Hepatocyte (in vitro differentiated cells): ENCODE results near the gene DNAJC25. TPM values are rescaled to one million over a fixed set of nuclear protein-coding genes. Genes with fewer than 3 reads are reported as not detected.
"Not testable (repeated sequence)": the region's sequence is repeated elsewhere in the genome, so short reads cannot be mapped to it uniquely, and the experiment has no call there.

Experiments
- DNase-seq: peaks from one replicate; pipeline ENCODE4 v3.0.0-alpha.2; 2016; ENCODE audit warnings: low spot score
- H2AFZ ChIP-seq: fragments of 200-600 bp; sonication (generic); 2 replicates; pipeline ENCODE4 v1.6.0; 2016; ENCODE audit warnings: antibody characterized with exemption, mild to moderate bottlenecking
- H3K27ac ChIP-seq: fragments of 200-600 bp; sonication (generic); 2 replicates; pipeline ENCODE4 v1.5.1; 2016; ENCODE audit warnings: mild to moderate bottlenecking
- H3K27me3 ChIP-seq: fragments of 200-600 bp; sonication (generic); 2 replicates; pipeline ENCODE4 v1.6.1; 2016
- H3K36me3 ChIP-seq: fragments of 200-600 bp; sonication (generic); replicated peaks from 2 replicates; pipeline ENCODE4 v1.5.1; 2016; ENCODE audit warnings: low read depth; ENCODE audit not compliant: insufficient read depth
- H3K4me1 ChIP-seq: fragments of 200-600 bp; sonication (generic); 2 replicates; pipeline ENCODE4 v1.5.1; 2016; ENCODE audit warnings: mild to moderate bottlenecking, moderate library complexity; ENCODE audit not compliant: insufficient read depth
- H3K4me2 ChIP-seq: fragments of 200-600 bp; sonication (generic); 2 replicates; pipeline ENCODE4 v1.6.0; 2016
- H3K4me3 ChIP-seq: fragments of 200-600 bp; sonication (generic); 2 replicates; pipeline ENCODE4 v1.5.1; 2016; ENCODE audit warnings: mild to moderate bottlenecking
- H3K79me2 ChIP-seq: fragments of 200-600 bp; sonication (generic); 2 replicates; pipeline ENCODE4 v1.6.0; 2017; ENCODE audit warnings: mild to moderate bottlenecking
- H3K9me2 ChIP-seq: fragments of 200-600 bp; sonication (generic); replicated peaks from 2 replicates; pipeline ENCODE4 v1.6.0; 2017; ENCODE audit warnings: mild to moderate bottlenecking; ENCODE audit not compliant: insufficient read depth
- H3K9me3 ChIP-seq: fragments of 200-600 bp; sonication (generic); 2 replicates; pipeline ENCODE4 v1.5.1; 2016; ENCODE audit warnings: low read depth, mild to moderate bottlenecking
- H4K20me1 ChIP-seq: fragments of 200-600 bp; sonication (generic); 2 replicates; pipeline ENCODE4 v1.6.0; 2016; ENCODE audit warnings: mild to moderate bottlenecking; ENCODE audit not compliant: insufficient read depth, poor library complexity, severe bottlenecking
- CTCF ChIP-seq: fragments of 200-600 bp; sonication (generic); IDR thresholded peaks from 2 replicates; pipeline ENCODE4 v1.5.1; 2016; ENCODE audit warnings: antibody characterized with exemption, mild to moderate bottlenecking; ENCODE audit not compliant: poor library complexity
- EZH2 ChIP-seq: fragments of 200-600 bp; sonication (generic); IDR thresholded peaks from 2 replicates; pipeline ENCODE4 v1.6.1; 2016; ENCODE audit warnings: antibody characterized with exemption, mild to moderate bottlenecking, borderline replicate concordance
- EZH2phosphoT487 ChIP-seq: fragments of 200-600 bp; sonication (generic); IDR thresholded peaks from one replicate; pipeline ENCODE4 v1.6.1; 2018; ENCODE audit warnings: antibody characterized with exemption, mild to moderate bottlenecking, low read depth, moderate library complexity; ENCODE audit not compliant: unreplicated experiment, severe bottlenecking
- WGBS: methylation state at CpG from one replicate; pipeline ENCODE4 v1.1.6; 2016; ENCODE audit warnings: low lambda C conversion rate; ENCODE audit errors: missing lambda C conversion rate; 5-methylcytosine and 5-hydroxymethylcytosine counted together
- polyA plus RNA-seq: library from polyadenylated mRNA; unstranded; fragments of >200 nt; fragmentation: Nextera tagmentation; extraction: Ambion mirVana; gene quantifications from 2 replicates; pipeline ENCODE4 v1.2.1, GENCODE V29; 2016
- total RNA-seq: library from RNA; depleted of rRNA; stranded (reverse); fragments of >200 nt; gene quantifications from 2 replicates; pipeline ENCODE4 v1.2.3, GENCODE V29; 2014

The DNAJC25 gene
- total and polyA plus RNA-seq, 2 experiments from 2014 or later, result 16.1 to 19.8 TPM

GRCh38 chr9:111663301-111663823, 32.2 kb downstream of the DNAJC25 start:
- Histone ChIP-seq H4K20me1 (peaks cover 14% of the 10 kb centered on the region), H3K4me2 (peak overlapping the region; percentile 98), H3K9me2 (no peaks in the 10 kb centered on the region), H3K79me2 (peaks cover 40% of the 10 kb centered on the region), H3K4me1 (peaks cover 16% of the 10 kb centered on the region), H3K27me3 (no peaks in the 10 kb centered on the region), H3K4me3 (no peak overlapping the region), H3K9me3 (no peaks in the 10 kb centered on the region), H3K27ac (peak overlapping the region; percentile 87), H3K36me3 (no peaks in the 10 kb centered on the region), H2AFZ (no peak overlapping the region)
- DNase-seq, result peak; percentile 37
- whole genome bisulfite sequencing, result 53% methylated on average over 5 of the region's 5 CpGs
- TF ChIP-seq EZH2, result no peak
- no peak for TF ChIP-seq CTCF
- no peak for TF ChIP-seq EZH2phosphoT487

GRCh38 chr9:111668026-111668573, 37.0 kb downstream of the DNAJC25 start:
- no peak overlapping the region for H2AFZ ChIP-seq
- H3K36me3 ChIP-seq, result no peaks in the 10 kb centered on the region
- TF ChIP-seq EZH2phosphoT487 (no peak), EZH2 (no peak), CTCF (no peak)
- H3K9me3 ChIP-seq, result no peaks in the 10 kb centered on the region
- no peaks in the 10 kb centered on the region for H3K9me2 ChIP-seq
- H3K27me3 ChIP-seq, result no peaks in the 10 kb centered on the region
- no peak overlapping the region for H3K4me2 ChIP-seq
- no peak overlapping the region for H3K27ac ChIP-seq
- no peak overlapping the region for H3K4me3 ChIP-seq
- peaks cover 7% of the 10 kb centered on the region for H3K4me1 ChIP-seq
- peaks cover 9% of the 10 kb centered on the region for H4K20me1 ChIP-seq
- whole genome bisulfite sequencing, result 100% methylated on average over 1 of the region's 1 CpG
- DNase-seq, result no peak
- peaks cover 35% of the 10 kb centered on the region for H3K79me2 ChIP-seq

- H3K4me3 ChIP-seq, H2AFZ ChIP-seq, H3K9me2 ChIP-seq, H3K4me1 ChIP-seq, H3K9me3 ChIP-seq, H3K36me3 ChIP-seq, H3K27me3 ChIP-seq, DNase-seq, H3K27ac ChIP-seq, H3K4me2 ChIP-seq, H4K20me1 ChIP-seq: not testable (repeated sequence)
- WGBS, result 95% methylated on average over 11 of the region's 11 CpGs
- H3K79me2 ChIP-seq, result peaks cover 30% of the 10 kb centered on the region
Measured at GRCh38 chr9:111668601-111669000, 37.5 kb downstream of the DNAJC25 start.

- no peak overlapping the region for H3K4me2 ChIP-seq
- no peak for DNase-seq
- no peak overlapping the region for H3K27ac ChIP-seq
- no peaks in the 10 kb centered on the region for H3K79me2 ChIP-seq
- no peaks in the 10 kb centered on the region for H3K27me3 ChIP-seq
- H3K9me3 ChIP-seq, result no peaks in the 10 kb centered on the region
- no peaks in the 10 kb centered on the region for H3K36me3 ChIP-seq
- H3K4me1 ChIP-seq, result no peaks in the 10 kb centered on the region
- WGBS, result 90% methylated on average over 2 of the region's 2 CpGs
- no peaks in the 10 kb centered on the region for H3K9me2 ChIP-seq
- H4K20me1 ChIP-seq, result no peaks in the 10 kb centered on the region
- no peak overlapping the region for H3K4me3 ChIP-seq
- TF ChIP-seq CTCF, result no peak
- no peak for TF ChIP-seq EZH2
- no peak for TF ChIP-seq EZH2phosphoT487
- H2AFZ ChIP-seq, result no peak overlapping the region
Measured at GRCh38 chr9:111674319-111674718, 43.2 kb downstream of the DNAJC25 start.
